ENCODE data around the gene TMEM147.

DNA sequence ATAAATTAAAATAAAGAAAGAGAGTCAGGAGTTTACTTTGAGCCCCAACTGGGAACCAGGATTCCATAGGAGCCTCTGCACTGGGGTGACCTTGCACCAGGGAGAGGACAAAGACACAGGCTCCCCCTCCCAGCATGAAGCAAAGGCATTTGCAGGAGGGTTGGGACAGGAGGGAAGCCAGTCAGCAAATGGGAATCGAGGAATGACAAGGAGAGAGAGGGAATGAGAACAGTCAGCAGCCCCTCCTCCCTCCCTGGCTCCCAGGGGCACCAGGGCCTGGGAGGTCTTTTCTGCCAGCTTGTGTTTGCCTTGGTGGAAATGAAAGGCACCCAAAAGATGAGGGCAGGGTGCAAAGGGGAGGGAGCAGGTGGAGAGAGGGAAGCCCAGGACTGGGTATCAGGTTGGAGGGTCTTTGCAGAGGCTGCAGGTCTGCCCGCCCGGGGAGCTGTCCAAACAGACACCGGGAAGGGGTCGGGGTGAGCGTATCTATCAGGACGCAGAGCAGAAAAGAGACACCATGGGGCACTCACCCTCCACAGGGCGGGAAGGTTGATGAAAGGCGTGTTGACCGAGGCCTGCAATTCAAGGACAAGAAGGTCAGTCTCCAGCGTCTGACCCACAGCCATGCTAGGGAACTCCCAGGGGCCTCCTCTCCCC is 21.1 kb upstream of the TMEM147 start:
- TF ChIP-seq, protein P1, sequence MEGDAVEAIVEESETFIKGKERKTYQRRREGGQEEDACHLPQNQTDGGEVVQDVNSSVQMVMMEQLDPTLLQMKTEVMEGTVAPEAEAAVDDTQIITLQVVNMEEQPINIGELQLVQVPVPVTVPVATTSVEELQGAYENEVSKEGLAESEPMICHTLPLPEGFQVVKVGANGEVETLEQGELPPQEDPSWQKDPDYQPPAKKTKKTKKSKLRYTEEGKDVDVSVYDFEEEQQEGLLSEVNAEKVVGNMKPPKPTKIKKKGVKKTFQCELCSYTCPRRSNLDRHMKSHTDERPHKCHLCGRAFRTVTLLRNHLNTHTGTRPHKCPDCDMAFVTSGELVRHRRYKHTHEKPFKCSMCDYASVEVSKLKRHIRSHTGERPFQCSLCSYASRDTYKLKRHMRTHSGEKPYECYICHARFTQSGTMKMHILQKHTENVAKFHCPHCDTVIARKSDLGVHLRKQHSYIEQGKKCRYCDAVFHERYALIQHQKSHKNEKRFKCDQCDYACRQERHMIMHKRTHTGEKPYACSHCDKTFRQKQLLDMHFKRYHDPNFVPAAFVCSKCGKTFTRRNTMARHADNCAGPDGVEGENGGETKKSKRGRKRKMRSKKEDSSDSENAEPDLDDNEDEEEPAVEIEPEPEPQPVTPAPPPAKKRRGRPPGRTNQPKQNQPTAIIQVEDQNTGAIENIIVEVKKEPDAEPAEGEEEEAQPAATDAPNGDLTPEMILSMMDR (IDR thresholded peaks at IDR 0.05) = no peak
- no peak for TF ChIP-seq POLR2A (IDR thresholded peaks at IDR 0.05)
